ENCODE results near the gene POU6F2. TPM values are rescaled to one million over a fixed set of nuclear protein-coding genes. Genes with fewer than 3 reads are reported as not detected.

POU6F2 gene
- total RNA-seq, 4 donors from 2014 or later = 0.48 to 0.82 TPM; not detected in 2

GRCh38 chr7:39453743-39454355 is 476.1 kb downstream of the POU6F2 start:
- WGBS, 2 donors (ENCODE audit: low coverage in 1 of 2) = 42 to 56% methylated on average over 4 to 5 of the region's 5 CpGs
- intact Hi-C loops (cut with DNase I; ENCODE audit: low total_unique reads) = no loop called here
- DNase-seq = peak; percentile 62

GRCh38 chr7:39458061-39458745 is 480.5 kb downstream of the POU6F2 start:
- Histone ChIP-seq H3K27me3 (no peaks in the 10 kb centered on the region), H3K36me3 (no peaks in the 10 kb centered on the region), H3K9me3 (no peaks in the 10 kb centered on the region), H3K4me3 (peak overlapping the region in 3 of 4 donors; percentile 6 to 30 (median 9)), H3K4me1 (no peaks in the 10 kb centered on the region), H3K27ac (no peak overlapping the region)
- TF ChIP-seq POLR2AphosphoS5 (IDR thresholded peaks at IDR 0.05) = no peak
- DNase-seq = no peak
- intact Hi-C loops (cut with DNase I; ENCODE audit: low total_unique reads) = no loop called here
- in situ Hi-C loops (cut with MboI; ENCODE audit: low pct_ligation_motif_present in 1 of 4, low pct_unique_long_range_greater_than_20kb in 1 of 4, low sequenced_read_pairs in 3 of 4) = loop anchor here in 3 of 4 donors (25.0 kb wide), 2 partner anchors 521 to 671 kb away; no protein-coding TSS in a partner anchor
- 44 to 46% methylated on average over 3 to 15 of the region's 15 CpGs for WGBS, 2 donors (ENCODE audit: low coverage in 1 of 2)

More at GRCh38 chr7:39453743-39454355, 476.1 kb downstream of the POU6F2 start:
- H3K27ac ChIP-seq = no peak overlapping the region
- in situ Hi-C loops (cut with MboI; ENCODE audit: low pct_ligation_motif_present in 1 of 4, low pct_unique_long_range_greater_than_20kb in 1 of 4, low sequenced_read_pairs in 3 of 4) = loop anchor here in 3 of 4 donors (25.0 kb wide), 2 partner anchors 517 to 667 kb away; no protein-coding TSS in a partner anchor
- H3K27me3 ChIP-seq = no peaks in the 10 kb centered on the region
- no peaks in the 10 kb centered on the region for H3K36me3 ChIP-seq
- H3K9me3 ChIP-seq = no peaks in the 10 kb centered on the region
- TF ChIP-seq POLR2A (IDR thresholded peaks at IDR 0.05) (no peak), EP300 (IDR thresholded peaks at IDR 0.05; ENCODE audit: low read depth) (no peak), CTCF (IDR thresholded peaks at IDR 0.05) (peak; percentile 23 to 70 (median 56)), POLR2AphosphoS5 (IDR thresholded peaks at IDR 0.05) (no peak)
- H3K4me3 ChIP-seq = no peak overlapping the region
- no peaks in the 10 kb centered on the region for H3K4me1 ChIP-seq

GRCh38 chr7:39459636-39460035 is 481.9 kb downstream of the POU6F2 start:
- no peak for DNase-seq

GRCh38 chr7:39460486-39460885 is 482.8 kb downstream of the POU6F2 start:
- Histone ChIP-seq H3K9me3 (no peaks in the 10 kb centered on the region), H3K27me3 (peaks cover 4% of the 10 kb centered on the region), H3K27ac (no peak overlapping the region), H3K36me3 (no peaks in the 10 kb centered on the region), H3K4me3 (no peak overlapping the region), H3K4me1 (peaks cover 0 to 20% (median 8%) of the 10 kb centered on the region in 4 donors)
- intact Hi-C loops (cut with DNase I; ENCODE audit: low total_unique reads) = loop anchor here (10.0 kb wide), 2 partner anchors 526 to 656 kb away; no protein-coding TSS in a partner anchor
- in situ Hi-C loops (cut with MboI; ENCODE audit: low pct_ligation_motif_present in 1 of 4, low pct_unique_long_range_greater_than_20kb in 1 of 4, low sequenced_read_pairs in 3 of 4) = loop anchor here (10.0 to 25.0 kb wide), 3 partner anchors 523 to 673 kb away; no protein-coding TSS in a partner anchor
- 94% methylated on average over 20 of the region's 20 CpGs; no CpG with 5 or more reads in 1 of the 2 donors for WGBS, 2 donors (ENCODE audit: low coverage in 1 of 2)
- no peak for DNase-seq
- no peak for TF ChIP-seq CTCF (IDR thresholded peaks at IDR 0.05)
- no peak for TF ChIP-seq POLR2AphosphoS5 (IDR thresholded peaks at IDR 0.05)
- no peak for TF ChIP-seq EP300 (IDR thresholded peaks at IDR 0.05; ENCODE audit: low read depth)
- TF ChIP-seq POLR2A (IDR thresholded peaks at IDR 0.05) = no peak

More at GRCh38 chr7:39459636-39460035, 481.9 kb downstream of the POU6F2 start:
- Histone ChIP-seq H3K9me3 (no peaks in the 10 kb centered on the region), H3K4me3 (no peak overlapping the region), H3K27me3 (no peaks in the 10 kb centered on the region), H3K36me3 (no peaks in the 10 kb centered on the region), H3K4me1 (peaks cover 0 to 13% (median 6%) of the 10 kb centered on the region in 4 donors), H3K27ac (no peak overlapping the region)
- 79 to 88% methylated on average over 4 to 6 of the region's 6 CpGs for WGBS, 2 donors (ENCODE audit: low coverage in 1 of 2)
- TF ChIP-seq EP300 (IDR thresholded peaks at IDR 0.05; ENCODE audit: low read depth) = no peak
- no peak for TF ChIP-seq CTCF (IDR thresholded peaks at IDR 0.05)
- no peak for TF ChIP-seq POLR2AphosphoS5 (IDR thresholded peaks at IDR 0.05)
- no peak for TF ChIP-seq POLR2A (IDR thresholded peaks at IDR 0.05)
- intact Hi-C loops (cut with DNase I; ENCODE audit: low total_unique reads) = loop anchor here (10.0 kb wide), 2 partner anchors 525 to 655 kb away; no protein-coding TSS in a partner anchor
- in situ Hi-C loops (cut with MboI; ENCODE audit: low pct_ligation_motif_present in 1 of 4, low pct_unique_long_range_greater_than_20kb in 1 of 4, low sequenced_read_pairs in 3 of 4) = loop anchor here (10.0 to 25.0 kb wide), 3 partner anchors 522 to 672 kb away; no protein-coding TSS in a partner anchor

Data from transverse colon (tissue), 4 donors.